ENCODE results near the gene PHACTR1. TPM values are rescaled to one million over a fixed set of nuclear protein-coding genes. Genes with fewer than 3 reads are reported as not detected.
A peak's percentile ranks its signal among the peaks of the same experiment; 100 is the strongest.

PHACTR1 gene
- polyA plus RNA-seq, 3 donors = 6.1 to 26.9 (median 7.6) TPM

- Histone ChIP-seq H3K4me1 (ENCODE audit: control insufficient read depth in 1 of 2, insufficient read depth in 2 of 2, low read length in 2 of 2) (peaks cover 50 to 54% of the 10 kb centered on the region in 2 donors), H3K9me3 (replicated peaks in 1 of 2; ENCODE audit: control insufficient read depth in 1 of 2, insufficient read depth in 1 of 2, low read length in 2 of 2) (no peaks in the 10 kb centered on the region), H3K4me3 (replicated peaks in 1 of 3; ENCODE audit: low read depth in 2 of 3, low read length in 3 of 3) (no peak overlapping the region), H2AFZ (ENCODE audit: insufficient read depth, low read depth, low read length, poor library complexity, severe bottlenecking) (no peak overlapping the region), H3K36me3 (replicated peaks in 1 of 2; ENCODE audit: control insufficient read depth in 1 of 2, insufficient read depth in 2 of 2, low read length in 2 of 2) (no peaks in the 10 kb centered on the region), H4K20me1 (ENCODE audit: insufficient read depth, low read length) (no peaks in the 10 kb centered on the region), H3K79me2 (ENCODE audit: insufficient read depth, low read length) (peaks cover 2% of the 10 kb centered on the region), H3K27ac (ENCODE audit: low read depth in 1 of 2, low read length in 2 of 2) (no peak overlapping the region), H3K4me2 (replicated peaks; ENCODE audit: extremely low read depth, low read length, poor library complexity, severe bottlenecking) (no peak overlapping the region), H3K27me3 (ENCODE audit: control insufficient read depth in 2 of 2, insufficient read depth in 2 of 2, low read length in 2 of 2) (no peaks in the 10 kb centered on the region), H3K9ac (ENCODE audit: insufficient read depth, low read length, poor library complexity, severe bottlenecking) (no peak overlapping the region)
- peaks cover 0 to 5% (median 3%) of the 10 kb centered on the region in 7 donors for H3K9me3 Mint-ChIP-seq
- 92% methylated on average over 2 of the region's 2 CpGs for WGBS (ENCODE audit: insufficient coverage)
- peaks cover 9 to 14% of the 10 kb centered on the region in 2 donors for H3K36me3 Mint-ChIP-seq
- intact Hi-C loops (cut with micrococcal nuclease) = loop anchor here in 1 of 2 donors (5.0 kb wide), 1 partner anchor 70 kb away; no protein-coding TSS in a partner anchor
- H3K27ac Mint-ChIP-seq = peak overlapping the region in 1 of 7 donors; percentile 42
- peaks cover 0 to 2% (median 0%) of the 10 kb centered on the region in 3 donors for H3K27me3 Mint-ChIP-seq (ENCODE audit: low read depth in 3 of 3)
- H3K4me3 Mint-ChIP-seq = no peak overlapping the region
- H3K4me1 Mint-ChIP-seq = peaks cover 52% of the 10 kb centered on the region
- peak in 1 of 3 donors; percentile 37 for DNase-seq
- TF ChIP-seq CTCF (IDR thresholded peaks at IDR 0.05) = no peak
Observed at GRCh38 chr6:13267142-13267651, 550.6 kb downstream of the PHACTR1 start.

GRCh38 chr6:13268913-13269518 lies 552.4 kb downstream of the PHACTR1 start:
- peak overlapping the region in 3 of 7 donors; percentile 20 to 60 (median 29) for H3K27ac Mint-ChIP-seq
- H3K4me1 Mint-ChIP-seq = peaks cover 55% of the 10 kb centered on the region
- TF ChIP-seq CTCF (IDR thresholded peaks at IDR 0.05) = no peak
- H3K4me1 ChIP-seq (ENCODE audit: control insufficient read depth in 1 of 2, insufficient read depth in 2 of 2, low read length in 2 of 2) = peaks cover 49 to 56% of the 10 kb centered on the region in 2 donors
- H3K79me2 ChIP-seq (ENCODE audit: insufficient read depth, low read length) = peaks cover 19% of the 10 kb centered on the region
- no peaks in the 10 kb centered on the region for H3K27me3 ChIP-seq (ENCODE audit: control insufficient read depth in 2 of 2, insufficient read depth in 2 of 2, low read length in 2 of 2)
- no peaks in the 10 kb centered on the region for H4K20me1 ChIP-seq (ENCODE audit: insufficient read depth, low read length)
- H3K27ac ChIP-seq (ENCODE audit: low read depth in 1 of 2, low read length in 2 of 2) = no peak overlapping the region
- H3K27me3 Mint-ChIP-seq (ENCODE audit: low read depth in 3 of 3) = peaks cover 0 to 2% (median 0%) of the 10 kb centered on the region in 3 donors
- no peak overlapping the region for H3K4me3 ChIP-seq (replicated peaks in 1 of 3; ENCODE audit: low read depth in 2 of 3, low read length in 3 of 3)
- H3K36me3 Mint-ChIP-seq = peaks cover 9 to 14% of the 10 kb centered on the region in 2 donors
- H3K36me3 ChIP-seq (replicated peaks in 1 of 2; ENCODE audit: control insufficient read depth in 1 of 2, insufficient read depth in 2 of 2, low read length in 2 of 2) = no peaks in the 10 kb centered on the region
- 0% methylated on average over 1 of the region's 8 CpGs for WGBS (ENCODE audit: insufficient coverage)
- intact Hi-C loops (cut with micrococcal nuclease) = loop anchor here in 1 of 2 donors (5.0 kb wide), 1 partner anchor 72 kb away; no protein-coding TSS in a partner anchor
- peak overlapping the region in 1 of 2 donors; percentile 15 for H3K4me3 Mint-ChIP-seq
- peaks cover 0 to 5% (median 3%) of the 10 kb centered on the region in 7 donors for H3K9me3 Mint-ChIP-seq
- H3K9ac ChIP-seq (ENCODE audit: insufficient read depth, low read length, poor library complexity, severe bottlenecking) = no peak overlapping the region
- no peaks in the 10 kb centered on the region for H3K9me3 ChIP-seq (replicated peaks in 1 of 2; ENCODE audit: control insufficient read depth in 1 of 2, insufficient read depth in 1 of 2, low read length in 2 of 2)
- no peak overlapping the region for H3K4me2 ChIP-seq (replicated peaks; ENCODE audit: extremely low read depth, low read length, poor library complexity, severe bottlenecking)
- peak in 1 of 3 donors; percentile 27 for DNase-seq
- no peak overlapping the region for H2AFZ ChIP-seq (ENCODE audit: insufficient read depth, low read depth, low read length, poor library complexity, severe bottlenecking)

Measured in CD14-positive monocyte (primary cell).